A673 (cell line): ENCODE measurements around the gene HOMER2. TPM values are rescaled to one million over a fixed set of nuclear protein-coding genes. Genes with fewer than 3 reads are reported as not detected.

Experiments
- BruUV-seq: library from RNA; stranded (reverse); fragments of 400-500 nt; replicated peaks from 2 replicates; lab custom pipeline; 2021; lab: Mats Ljungman, UMichigan
- CTCF ChIA-PET: fragments of 300-600 bp; sonication (Branson Sonifier 250); formaldehyde crosslinking; loops from one replicate; lab custom pipeline; 2022; ENCODE audit warnings: antibody characterized with exemption; lab: Charles Lee
- POLR2A ChIA-PET: fragments of 300-600 bp; sonication (Branson Sonifier 250); formaldehyde crosslinking; loops from one replicate; lab custom pipeline; 2022; ENCODE audit warnings: antibody characterized with exemption; ENCODE audit not compliant: low non-redundant PET; lab: Charles Lee
- DNase-seq: peaks from one replicate; pipeline ENCODE4 v3.0.0-alpha.2; 2015; ENCODE audit warnings: low spot score
- H3K27ac ChIP-seq: fragments of 200-600 bp; sonication (generic); 2 replicates; pipeline ENCODE4 v1.5.1; 2016; ENCODE audit warnings: mixed run types, low read depth, mild to moderate bottlenecking, mixed read lengths, antibody characterized with exemption, low read length; ENCODE audit not compliant: poor library complexity, severe bottlenecking
- H3K27me3 ChIP-seq: fragments of 200-600 bp; sonication (generic); replicated peaks from 2 replicates; pipeline ENCODE4 v1.6.1; 2017; ENCODE audit warnings: mixed run types, low read depth, mild to moderate bottlenecking, mixed read lengths, antibody characterized with exemption, low read length; ENCODE audit not compliant: insufficient read depth, poor library complexity
- H3K36me3 ChIP-seq: fragments of 200-600 bp; sonication (generic); 2 replicates; pipeline ENCODE4 v1.6.1; 2016; ENCODE audit warnings: mixed run types, mild to moderate bottlenecking, mixed read lengths, antibody characterized with exemption, low read length; ENCODE audit not compliant: insufficient read depth, poor library complexity, severe bottlenecking
- H3K4me1 ChIP-seq: fragments of 200-600 bp; sonication (generic); 2 replicates; pipeline ENCODE4 v1.6.1; 2017; ENCODE audit warnings: mixed run types, mild to moderate bottlenecking, mixed read lengths, antibody characterized with exemption, low read length; ENCODE audit not compliant: insufficient read depth, poor library complexity, severe bottlenecking
- H3K4me3 ChIP-seq: fragments of 200-600 bp; sonication (generic); 2 replicates; pipeline ENCODE4 v1.5.1; 2016; ENCODE audit warnings: low read depth, mixed run types, mild to moderate bottlenecking, mixed read lengths, low read length; ENCODE audit not compliant: poor library complexity, severe bottlenecking
- H3K9me3 ChIP-seq: fragments of 200-600 bp; sonication (generic); 2 replicates; pipeline ENCODE4 v1.6.1; 2016; ENCODE audit warnings: mixed run types, low read depth, mild to moderate bottlenecking, mixed read lengths, antibody characterized with exemption, low read length; ENCODE audit not compliant: poor library complexity, severe bottlenecking
- CTCF ChIP-seq: fragments of 300-800, 200-600 bp; sonication (generic); conservative IDR thresholded peaks from 2 replicates; pipeline ENCODE4 v1.5.1; 2017; ENCODE audit warnings: low read depth, mild to moderate bottlenecking, antibody characterized with exemption, low read length, moderate library complexity, mixed read lengths
- EZH2 ChIP-seq: fragments of 200-600 bp; sonication (generic); IDR thresholded peaks from 2 replicates; pipeline ENCODE4 v1.6.1; 2017; ENCODE audit warnings: borderline replicate concordance, low read depth, mild to moderate bottlenecking, mixed read lengths, antibody characterized with exemption, low read length; ENCODE audit not compliant: poor library complexity, severe bottlenecking
- intact Hi-C: fragments of 100-400 bp; cut with micrococcal nuclease; formaldehyde crosslinking; loops from one replicate; pipeline ENCODE4 v1.10.0; 2022; ENCODE audit not compliant: unreplicated experiment
- total RNA-seq: library from RNA; stranded (reverse); gene quantifications from 2 replicates; pipeline ENCODE4 v1.2.3, GENCODE V29; 2021

The HOMER2 gene
- total RNA-seq, 1 experiment from 2014 or later, result 6.7 TPM

DNA sequence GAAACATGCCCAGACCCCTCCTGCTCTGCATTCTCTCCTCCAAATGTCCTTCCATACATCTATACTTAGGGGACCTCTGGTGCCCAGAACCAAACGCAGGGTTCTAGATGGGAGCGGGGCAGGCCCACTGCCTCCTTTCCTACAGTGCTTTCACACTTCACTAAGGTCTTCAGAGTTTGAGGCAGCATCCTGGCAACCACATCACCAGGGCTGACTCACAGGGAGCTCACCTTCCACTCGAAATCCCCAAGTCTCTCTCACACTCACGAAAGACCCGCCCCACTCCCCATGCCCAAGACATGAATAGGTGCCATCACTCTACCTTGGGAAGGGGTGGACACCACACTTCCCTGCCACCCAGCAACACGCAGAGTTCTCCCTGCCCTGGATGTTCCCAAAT, 18.9 kb downstream of the HOMER2 start:
- CTCF ChIA-PET, result no interaction called here
- Histone ChIP-seq H3K9me3 (no peaks in the 10 kb centered on the region), H3K27me3 (peaks cover 4% of the 10 kb centered on the region), H3K36me3 (no peaks in the 10 kb centered on the region), H3K27ac (no peak overlapping the region), H3K4me3 (no peak overlapping the region), H3K4me1 (no peaks in the 10 kb centered on the region)
- intact Hi-C loops, result no loop called here
- DNase-seq, result no peak
- POLR2A ChIA-PET, result no interaction called here
- TF ChIP-seq EZH2 (no peak), CTCF (no peak)
- no TSS peak for BruUV-seq

DNA sequence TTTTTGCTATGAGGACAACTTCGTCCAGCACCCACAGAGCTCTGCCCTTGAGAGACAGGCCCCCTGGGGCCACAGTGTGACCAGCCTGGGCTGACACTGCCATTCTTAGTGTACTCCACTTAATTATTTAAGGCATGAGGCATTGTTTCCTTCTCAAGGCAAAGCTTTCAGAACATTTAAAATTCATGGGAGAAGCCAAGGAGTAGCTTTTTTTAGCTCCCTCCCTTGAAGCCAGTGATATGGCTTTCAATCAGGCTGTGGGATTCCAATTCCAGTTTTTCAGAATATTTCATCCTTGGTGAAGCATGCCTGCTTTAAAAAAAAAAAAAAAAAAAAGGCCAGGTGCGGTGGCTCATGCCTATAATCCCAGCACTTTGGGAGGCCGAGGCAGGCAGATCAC, 21.3 kb downstream of the HOMER2 start:
- no TSS peak for BruUV-seq
- peaks cover 2% of the 10 kb centered on the region for H3K27me3 ChIP-seq

GRCh38 chr15:82930461-82930860, 22.1 kb downstream of the HOMER2 start:
- intact Hi-C loops, result no loop called here
- TF ChIP-seq CTCF, result no peak
- TF ChIP-seq EZH2, result no peak
- Histone ChIP-seq H3K36me3 (no peaks in the 10 kb centered on the region), H3K9me3 (no peaks in the 10 kb centered on the region), H3K4me3 (no peak overlapping the region), H3K4me1 (no peaks in the 10 kb centered on the region), H3K27me3 (no peaks in the 10 kb centered on the region), H3K27ac (no peak overlapping the region)
- ChIA-PET POLR2A (no interaction called here), CTCF (no interaction called here)
- no TSS peak for BruUV-seq
- no peak for DNase-seq

More for the DNA sequence above, 21.3 kb downstream of the HOMER2 start:
- DNase-seq, result no peak
- Histone ChIP-seq H3K36me3 (no peaks in the 10 kb centered on the region), H3K4me3 (no peak overlapping the region), H3K9me3 (no peaks in the 10 kb centered on the region), H3K27ac (no peak overlapping the region), H3K4me1 (no peaks in the 10 kb centered on the region)
- ChIA-PET POLR2A (interaction anchor here (0.6 kb wide), 1 partner anchor 346 kb away, joined by 4 read pairs; no protein-coding TSS in a partner anchor), CTCF (no interaction called here)
- TF ChIP-seq CTCF (no peak), EZH2 (no peak)
- intact Hi-C loops, result no loop called here
